Measurements from ENCODE around the gene FOXN4. TPM values are rescaled to one million over a fixed set of nuclear protein-coding genes. Genes with fewer than 3 reads are reported as not detected.

FOXN4 gene
- total and polyA plus RNA-seq, 12 donors, result 0.22 to 0.24 TPM; not detected in 10

DNA sequence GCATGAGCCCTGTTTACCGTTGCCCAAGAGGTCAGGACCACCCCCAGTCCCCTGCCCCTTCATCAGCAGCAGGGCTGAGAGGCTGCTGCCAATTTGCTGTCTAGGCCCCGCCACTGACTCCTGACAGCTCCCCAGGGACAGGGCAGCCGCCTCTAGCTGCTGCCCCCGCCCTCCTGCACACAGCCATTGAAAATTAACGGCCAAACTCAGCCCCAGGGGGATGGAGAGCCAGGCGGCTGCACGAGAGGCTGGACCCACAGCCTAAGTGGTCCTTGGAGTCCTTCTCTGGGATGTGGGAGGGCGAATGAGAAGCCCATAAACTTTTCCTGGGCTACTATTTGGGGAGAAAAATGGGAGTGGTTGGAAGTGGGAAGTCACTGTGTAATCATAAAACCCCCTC lies 4.6 kb downstream of the FOXN4 start:
- Histone ChIP-seq H3K36me3 (replicated peaks in 1 of 2) (no peaks in the 10 kb centered on the region), H3K4me3 (no peak overlapping the region), H3K9me3 (replicated peaks in 1 of 3) (no peaks in the 10 kb centered on the region), H3K4me1 (replicated peaks in 1 of 2) (peaks cover 6 to 8% of the 10 kb centered on the region in 2 donors), H3K27ac (no peak overlapping the region), H3K27me3 (peaks cover 20% of the 10 kb centered on the region)
- WGBS, 4 donors, result 43 to 56% (median 51%) methylated on average over 4 to 8 of the region's 8 CpGs
- TF ChIP-seq, protein P1, sequence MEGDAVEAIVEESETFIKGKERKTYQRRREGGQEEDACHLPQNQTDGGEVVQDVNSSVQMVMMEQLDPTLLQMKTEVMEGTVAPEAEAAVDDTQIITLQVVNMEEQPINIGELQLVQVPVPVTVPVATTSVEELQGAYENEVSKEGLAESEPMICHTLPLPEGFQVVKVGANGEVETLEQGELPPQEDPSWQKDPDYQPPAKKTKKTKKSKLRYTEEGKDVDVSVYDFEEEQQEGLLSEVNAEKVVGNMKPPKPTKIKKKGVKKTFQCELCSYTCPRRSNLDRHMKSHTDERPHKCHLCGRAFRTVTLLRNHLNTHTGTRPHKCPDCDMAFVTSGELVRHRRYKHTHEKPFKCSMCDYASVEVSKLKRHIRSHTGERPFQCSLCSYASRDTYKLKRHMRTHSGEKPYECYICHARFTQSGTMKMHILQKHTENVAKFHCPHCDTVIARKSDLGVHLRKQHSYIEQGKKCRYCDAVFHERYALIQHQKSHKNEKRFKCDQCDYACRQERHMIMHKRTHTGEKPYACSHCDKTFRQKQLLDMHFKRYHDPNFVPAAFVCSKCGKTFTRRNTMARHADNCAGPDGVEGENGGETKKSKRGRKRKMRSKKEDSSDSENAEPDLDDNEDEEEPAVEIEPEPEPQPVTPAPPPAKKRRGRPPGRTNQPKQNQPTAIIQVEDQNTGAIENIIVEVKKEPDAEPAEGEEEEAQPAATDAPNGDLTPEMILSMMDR (IDR thresholded peaks at IDR 0.05), result no peak
- no peak for TF ChIP-seq POLR2A (IDR thresholded peaks at IDR 0.05)
- no peak for DNase-seq
- intact Hi-C loops (cut with DNase I), result no loop called here

DNA sequence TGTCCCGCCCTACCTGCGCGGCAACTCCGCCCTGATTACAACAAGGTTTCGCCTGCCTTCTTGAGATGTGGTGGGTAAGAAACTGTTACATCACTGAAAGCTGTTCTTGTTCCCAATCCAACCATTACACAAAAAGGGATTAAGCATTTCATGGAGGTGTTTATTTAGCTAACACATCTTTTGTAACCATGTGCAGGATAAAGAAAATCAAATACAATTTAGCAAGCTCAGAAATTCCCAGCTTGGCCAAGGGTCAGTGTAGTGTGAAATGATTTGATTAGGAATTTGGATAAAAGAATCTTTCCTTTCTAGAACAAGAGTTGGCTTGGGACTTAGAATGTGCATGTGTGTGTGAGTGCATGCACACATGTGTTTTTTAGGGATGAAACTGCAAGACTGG lies 6.3 kb downstream of the FOXN4 start:
- intact Hi-C loops (cut with DNase I), result no loop called here
- H3K27me3 ChIP-seq, result peaks cover 6% of the 10 kb centered on the region
- WGBS, 4 donors, result 77 to 87% (median 80%) methylated on average over 5 of the region's 5 CpGs
- H3K36me3 ChIP-seq (replicated peaks in 1 of 2), result no peaks in the 10 kb centered on the region
- TF ChIP-seq, protein P1 (IDR thresholded peaks at IDR 0.05), result no peak
- TF ChIP-seq POLR2A (IDR thresholded peaks at IDR 0.05), result no peak
- DNase-seq, result no peak
- H3K4me1 ChIP-seq (replicated peaks in 1 of 2), result no peaks in the 10 kb centered on the region
- H3K9me3 ChIP-seq (replicated peaks in 1 of 3), result no peaks in the 10 kb centered on the region
- H3K4me3 ChIP-seq, result no peak overlapping the region
- no peak overlapping the region for H3K27ac ChIP-seq

DNA sequence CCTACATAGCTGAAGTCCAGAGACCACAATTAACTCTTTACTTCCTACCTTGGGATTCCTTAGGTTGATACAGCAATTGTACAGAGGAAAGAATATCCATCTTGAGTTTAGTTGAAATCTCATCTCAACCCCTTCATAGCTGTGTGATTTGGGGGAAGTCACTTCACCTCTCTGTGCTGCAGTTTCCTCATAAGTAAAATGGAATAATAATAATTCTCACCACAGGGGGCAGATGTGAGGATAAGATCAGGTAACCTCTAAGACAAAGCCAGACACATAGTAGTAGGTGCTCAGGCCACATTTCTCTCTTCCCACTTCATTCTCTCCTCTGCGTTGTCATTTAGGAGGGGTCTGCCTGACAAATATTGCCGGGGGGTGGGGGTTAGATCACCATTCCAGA lies 6.7 kb downstream of the FOXN4 start:
- 69 to 75% (median 72%) methylated on average over 2 of the region's 2 CpGs for WGBS, 4 donors
- no peak overlapping the region for H3K4me3 ChIP-seq

DNA sequence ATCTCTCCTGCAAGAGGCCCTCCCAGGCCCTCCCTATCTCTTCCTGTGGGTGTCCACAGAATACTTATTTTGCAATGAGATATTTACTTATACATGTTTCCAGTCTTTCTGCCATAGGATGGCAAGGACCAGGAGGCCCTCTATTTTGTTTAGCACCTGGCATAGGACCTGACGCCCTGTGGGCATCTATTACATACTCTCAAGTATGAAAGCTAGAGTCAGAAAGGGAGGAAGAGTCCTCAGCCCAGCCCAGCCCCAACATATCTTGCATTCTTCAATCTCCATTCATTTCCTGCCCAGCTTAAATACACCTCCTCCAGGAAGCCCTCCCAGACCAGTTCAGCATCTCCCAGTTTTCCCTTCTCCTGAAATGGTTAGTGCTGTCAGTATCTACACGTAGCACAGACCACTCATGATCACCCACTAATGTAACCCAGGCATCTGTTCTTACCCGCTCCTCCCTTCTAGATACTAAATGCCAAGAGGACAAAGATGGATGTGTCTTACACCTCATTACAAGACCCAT lies 7.4 kb downstream of the FOXN4 start:
- no peak for DNase-seq
- WGBS, 4 donors, result 63 to 81% (median 70%) methylated on average over 3 of the region's 3 CpGs

More for the DNA sequence above, 6.7 kb downstream of the FOXN4 start:
- H3K9me3 ChIP-seq (replicated peaks in 1 of 3), result no peaks in the 10 kb centered on the region
- intact Hi-C loops (cut with DNase I), result no loop called here
- no peak for DNase-seq
- no peak overlapping the region for H3K27ac ChIP-seq
- H3K27me3 ChIP-seq, result peaks cover 5% of the 10 kb centered on the region
- H3K4me1 ChIP-seq (replicated peaks in 1 of 2), result no peaks in the 10 kb centered on the region
- no peaks in the 10 kb centered on the region for H3K36me3 ChIP-seq (replicated peaks in 1 of 2)
- TF ChIP-seq, protein P1 (IDR thresholded peaks at IDR 0.05), result no peak
- TF ChIP-seq POLR2A (IDR thresholded peaks at IDR 0.05), result no peak

More for the DNA sequence above, 7.4 kb downstream of the FOXN4 start:
- H3K4me3 ChIP-seq, result no peak overlapping the region
- no peak for TF ChIP-seq POLR2A (IDR thresholded peaks at IDR 0.05)
- TF ChIP-seq, protein P1 (IDR thresholded peaks at IDR 0.05), result no peak
- H3K27ac ChIP-seq, result no peak overlapping the region
- no peaks in the 10 kb centered on the region for H3K9me3 ChIP-seq (replicated peaks in 1 of 3)
- peaks cover 5% of the 10 kb centered on the region for H3K27me3 ChIP-seq
- H3K36me3 ChIP-seq (replicated peaks in 1 of 2), result no peaks in the 10 kb centered on the region
- intact Hi-C loops (cut with DNase I), result no loop called here
- H3K4me1 ChIP-seq (replicated peaks in 1 of 2), result no peaks in the 10 kb centered on the region
